ENCODE measurements around the gene CAST. TPM values are rescaled to one million over a fixed set of nuclear protein-coding genes. Genes with fewer than 3 reads are reported as not detected.

Gene CAST
- total and polyA plus RNA-seq, 2 donors (not counting 3 experiments of a cell fraction or from before 2014, with no cell fraction given): 33.7 to 194 TPM

DNA sequence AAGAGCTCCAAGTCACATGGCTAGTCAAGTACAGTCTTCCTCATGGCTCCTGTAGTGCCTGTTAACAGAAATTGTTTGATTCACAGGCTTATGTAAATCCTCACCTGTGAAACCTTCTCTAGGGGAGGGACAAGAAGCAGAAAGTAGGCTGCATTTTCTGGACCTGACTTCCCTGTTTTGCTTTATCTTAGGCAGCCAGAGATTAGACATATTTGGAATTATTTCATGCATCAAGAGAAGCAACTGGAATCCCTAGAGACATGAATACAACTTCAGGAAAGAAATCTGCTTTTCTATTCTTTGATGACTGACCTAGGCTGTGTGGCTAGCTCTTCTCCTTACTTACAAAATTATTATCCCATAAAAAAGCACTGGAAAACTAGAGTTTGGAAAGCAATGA lies 52.3 kb downstream of the CAST start:
- intact Hi-C loops (cut with micrococcal nuclease): no loop called here
- BruUV-seq (replicated peaks): no TSS peak
- Histone ChIP-seq H3K4me2 (ENCODE audit: insufficient read depth, low read length) (no peak overlapping the region), H3K79me2 (ENCODE audit: control insufficient read depth, insufficient read depth, low read length) (peaks cover 77% of the 10 kb centered on the region), H3K4me3 (replicated peaks in 1 of 3; ENCODE audit: insufficient read depth in 1 of 3, low read depth in 1 of 3, low read length in 3 of 3) (no peak overlapping the region), H3K4me1 (ENCODE audit: control insufficient read depth, extremely low read depth, insufficient read depth, low read length) (no peaks in the 10 kb centered on the region), H3K36me3 (ENCODE audit: control insufficient read depth in 2 of 2, extremely low read depth in 1 of 2, insufficient read depth in 2 of 2, low read length in 2 of 2) (no peaks in the 10 kb centered on the region), H4K20me1 (replicated peaks; ENCODE audit: control insufficient read depth, extremely low read depth, insufficient read depth, low read length) (peaks cover 2% of the 10 kb centered on the region), H2AFZ (ENCODE audit: low read depth, low read length) (no peak overlapping the region), H3K9me3 (replicated peaks; ENCODE audit: control insufficient read depth, insufficient read depth, low read length) (no peaks in the 10 kb centered on the region), H3K9me1 (replicated peaks; ENCODE audit: control insufficient read depth, extremely low read depth, insufficient read depth, low read length) (no peaks in the 10 kb centered on the region), H3K27me3 (ENCODE audit: control insufficient read depth in 2 of 2, insufficient read depth in 2 of 2, low read length in 2 of 2) (no peaks in the 10 kb centered on the region), H3K27ac (ENCODE audit: insufficient read depth, low read depth, low read length) (no peak overlapping the region), H3K9ac (replicated peaks; ENCODE audit: extremely low read depth, insufficient read depth, low read length) (no peak overlapping the region)
- CTCF ChIA-PET: interaction anchor here (0.9 to 2.8 kb wide), 5 partner anchors 10 to 370 kb away, joined by 3 to 15 read pairs (median 6); no protein-coding TSS in a partner anchor
- POLR2A ChIA-PET: no interaction called here
- FAIRE-seq (no peak), DNase-seq (ENCODE audit: low read depth, low spot score) (no peak)
- dilution Hi-C loops (cut with MboI; ENCODE audit: extremely low pct_ligation_motif_present, low sequenced_read_pairs): no loop called here
- TF ChIP-seq POLR2AphosphoS5 (IDR thresholded peaks at IDR 0.05; ENCODE audit: insufficient read depth, low read depth, low read length): no peak
- TF ChIP-seq EZH2 (IDR thresholded peaks at IDR 0.05; ENCODE audit: borderline replicate concordance, low read depth, low read length, severe bottlenecking): no peak
- TF ChIP-seq FOS (IDR thresholded peaks at IDR 0.05; ENCODE audit: borderline replicate concordance, insufficient read depth, low read length): no peak
- TF ChIP-seq GATA2 (IDR thresholded peaks at IDR 0.05; ENCODE audit: insufficient read depth, insufficient read length, low read depth, low read length): no peak
- TF ChIP-seq POLR2A (IDR thresholded peaks at IDR 0.05; ENCODE audit: low read depth, low read length): no peak
- TF ChIP-seq JUN (IDR thresholded peaks at IDR 0.05; ENCODE audit: borderline replicate concordance, insufficient read depth, insufficient read length, low read depth): no peak
- TF ChIP-seq MYC (IDR thresholded peaks at IDR 0.05; ENCODE audit: low read depth, low read length): no peak
- TF ChIP-seq, protein P1, sequence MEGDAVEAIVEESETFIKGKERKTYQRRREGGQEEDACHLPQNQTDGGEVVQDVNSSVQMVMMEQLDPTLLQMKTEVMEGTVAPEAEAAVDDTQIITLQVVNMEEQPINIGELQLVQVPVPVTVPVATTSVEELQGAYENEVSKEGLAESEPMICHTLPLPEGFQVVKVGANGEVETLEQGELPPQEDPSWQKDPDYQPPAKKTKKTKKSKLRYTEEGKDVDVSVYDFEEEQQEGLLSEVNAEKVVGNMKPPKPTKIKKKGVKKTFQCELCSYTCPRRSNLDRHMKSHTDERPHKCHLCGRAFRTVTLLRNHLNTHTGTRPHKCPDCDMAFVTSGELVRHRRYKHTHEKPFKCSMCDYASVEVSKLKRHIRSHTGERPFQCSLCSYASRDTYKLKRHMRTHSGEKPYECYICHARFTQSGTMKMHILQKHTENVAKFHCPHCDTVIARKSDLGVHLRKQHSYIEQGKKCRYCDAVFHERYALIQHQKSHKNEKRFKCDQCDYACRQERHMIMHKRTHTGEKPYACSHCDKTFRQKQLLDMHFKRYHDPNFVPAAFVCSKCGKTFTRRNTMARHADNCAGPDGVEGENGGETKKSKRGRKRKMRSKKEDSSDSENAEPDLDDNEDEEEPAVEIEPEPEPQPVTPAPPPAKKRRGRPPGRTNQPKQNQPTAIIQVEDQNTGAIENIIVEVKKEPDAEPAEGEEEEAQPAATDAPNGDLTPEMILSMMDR (IDR thresholded peaks at IDR 0.05; ENCODE audit: extremely low read depth in 1 of 2, insufficient read depth in 1 of 2, low read depth in 1 of 2, low read length in 2 of 2): no peak
- TF ChIP-seq, protein P2, sequence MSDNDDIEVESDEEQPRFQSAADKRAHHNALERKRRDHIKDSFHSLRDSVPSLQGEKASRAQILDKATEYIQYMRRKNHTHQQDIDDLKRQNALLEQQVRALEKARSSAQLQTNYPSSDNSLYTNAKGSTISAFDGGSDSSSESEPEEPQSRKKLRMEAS (IDR thresholded peaks at IDR 0.05; ENCODE audit: insufficient read depth, insufficient read length): no peak

Measured in endothelial cell of umbilical vein (primary cell).